IMR-90 (cell line): ENCODE results near the gene URB2.

Source experiments
- BHLHE40 ChIP-seq: fragments of 150-350 bp; IDR thresholded peaks from 2 replicates; pipeline ENCODE4 v1.6.1; 2016; ENCODE audit warnings: mild to moderate bottlenecking, low read depth, low read length
- CEBPB ChIP-seq: IDR thresholded peaks from 2 replicates; pipeline ENCODE4 v1.6.1; 2012; ENCODE audit warnings: low read depth, low read length, improper control_type of control experiment
- MAZ ChIP-seq: IDR thresholded peaks from 2 replicates; pipeline ENCODE4 v1.6.1; 2012; ENCODE audit warnings: low read depth, mild to moderate bottlenecking, low read length, improper control_type of control experiment, moderate library complexity, borderline replicate concordance
- POLR2A ChIP-seq: IDR thresholded peaks from 2 replicates; pipeline ENCODE4 v1.6.1; 2012; ENCODE audit warnings: mild to moderate bottlenecking, low read depth, low read length
- RFX5 ChIP-seq: IDR thresholded peaks from 2 replicates; pipeline ENCODE4 v1.8.0; 2012; ENCODE audit warnings: low read depth, mild to moderate bottlenecking, low read length, moderate library complexity
- TF ChIP-seq, protein P1 (sequence below): conservative IDR thresholded peaks from 2 replicates; pipeline ENCODE4 v1.5.1; 2012; ENCODE audit warnings: mild to moderate bottlenecking, low read depth, low read length, improper control_type of control experiment
- TF ChIP-seq, protein P2 (sequence below): fragments of 150-350 bp; IDR thresholded peaks from 2 replicates; pipeline ENCODE4 v1.6.1; 2017; ENCODE audit warnings: mild to moderate bottlenecking, antibody characterized with exemption, low read length, low read depth

DNA sequence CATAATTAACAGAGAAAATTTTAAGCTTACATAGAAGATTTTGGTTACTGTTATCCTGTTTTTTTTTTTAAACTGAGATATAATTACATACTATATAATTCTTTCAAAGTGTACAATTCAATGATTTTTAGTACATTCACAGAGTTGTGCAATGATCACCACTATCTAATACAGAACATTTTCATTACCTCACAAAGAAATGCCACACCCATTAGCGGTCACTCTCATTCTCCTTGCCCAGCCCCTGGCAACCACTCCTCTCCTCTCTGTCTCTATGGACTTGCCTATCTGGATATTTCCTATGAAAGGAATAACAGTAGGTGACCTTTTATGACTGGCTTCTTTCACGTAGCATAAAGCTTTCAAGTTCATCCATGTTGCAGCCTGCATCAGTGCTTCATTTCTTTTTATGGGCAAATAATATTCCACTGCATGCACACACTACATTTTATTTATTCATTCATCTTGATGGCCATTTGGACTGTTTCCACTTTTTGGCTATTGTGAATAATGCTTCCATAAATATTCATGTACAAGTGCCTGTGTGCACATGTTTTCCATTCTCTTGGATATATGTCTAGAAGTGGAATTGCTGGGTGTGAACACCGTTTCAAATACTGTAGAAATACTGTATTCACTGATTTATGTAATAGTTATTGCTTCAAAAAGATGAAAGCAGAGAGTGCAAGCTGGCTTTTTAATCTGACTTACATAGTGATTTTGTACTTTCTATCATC is 26.7 kb upstream of the URB2 start:
- TF ChIP-seq RFX5 (no peak), MAZ (no peak), POLR2A (no peak), CEBPB (peak; percentile 27; the same call in 1 of the 2 replicates), BHLHE40 (no peak)
- TF ChIP-seq, protein P1, sequence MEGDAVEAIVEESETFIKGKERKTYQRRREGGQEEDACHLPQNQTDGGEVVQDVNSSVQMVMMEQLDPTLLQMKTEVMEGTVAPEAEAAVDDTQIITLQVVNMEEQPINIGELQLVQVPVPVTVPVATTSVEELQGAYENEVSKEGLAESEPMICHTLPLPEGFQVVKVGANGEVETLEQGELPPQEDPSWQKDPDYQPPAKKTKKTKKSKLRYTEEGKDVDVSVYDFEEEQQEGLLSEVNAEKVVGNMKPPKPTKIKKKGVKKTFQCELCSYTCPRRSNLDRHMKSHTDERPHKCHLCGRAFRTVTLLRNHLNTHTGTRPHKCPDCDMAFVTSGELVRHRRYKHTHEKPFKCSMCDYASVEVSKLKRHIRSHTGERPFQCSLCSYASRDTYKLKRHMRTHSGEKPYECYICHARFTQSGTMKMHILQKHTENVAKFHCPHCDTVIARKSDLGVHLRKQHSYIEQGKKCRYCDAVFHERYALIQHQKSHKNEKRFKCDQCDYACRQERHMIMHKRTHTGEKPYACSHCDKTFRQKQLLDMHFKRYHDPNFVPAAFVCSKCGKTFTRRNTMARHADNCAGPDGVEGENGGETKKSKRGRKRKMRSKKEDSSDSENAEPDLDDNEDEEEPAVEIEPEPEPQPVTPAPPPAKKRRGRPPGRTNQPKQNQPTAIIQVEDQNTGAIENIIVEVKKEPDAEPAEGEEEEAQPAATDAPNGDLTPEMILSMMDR = no peak
- TF ChIP-seq, protein P2, sequence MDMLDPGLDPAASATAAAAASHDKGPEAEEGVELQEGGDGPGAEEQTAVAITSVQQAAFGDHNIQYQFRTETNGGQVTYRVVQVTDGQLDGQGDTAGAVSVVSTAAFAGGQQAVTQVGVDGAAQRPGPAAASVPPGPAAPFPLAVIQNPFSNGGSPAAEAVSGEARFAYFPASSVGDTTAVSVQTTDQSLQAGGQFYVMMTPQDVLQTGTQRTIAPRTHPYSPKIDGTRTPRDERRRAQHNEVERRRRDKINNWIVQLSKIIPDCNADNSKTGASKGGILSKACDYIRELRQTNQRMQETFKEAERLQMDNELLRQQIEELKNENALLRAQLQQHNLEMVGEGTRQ = no peak
